Cerebellar nuclear complex (tissue), 1 donor: ENCODE results near the gene CEP295NL.
A peak's percentile ranks its signal among the peaks of the same experiment; 100 is the strongest.
"Not testable (repeated sequence)": the region's sequence is repeated elsewhere in the genome, so short reads cannot be mapped to it uniquely, and the experiment has no call there.

Experiments used
- DNase-seq, 2 experiments: peaks; one replicate each; lab custom pipeline; 2025; lab: John Stamatoyannopoulos, UW

Gene CEP295NL

GRCh38 chr17:78903101-78903779 lies at the start of gene CEP295NL:
CEP295NL (minus strand) TSS chr17:78903201; CDS start chr17:78901828, 1,373 bp downstream.
- no peak for DNase-seq

DNA sequence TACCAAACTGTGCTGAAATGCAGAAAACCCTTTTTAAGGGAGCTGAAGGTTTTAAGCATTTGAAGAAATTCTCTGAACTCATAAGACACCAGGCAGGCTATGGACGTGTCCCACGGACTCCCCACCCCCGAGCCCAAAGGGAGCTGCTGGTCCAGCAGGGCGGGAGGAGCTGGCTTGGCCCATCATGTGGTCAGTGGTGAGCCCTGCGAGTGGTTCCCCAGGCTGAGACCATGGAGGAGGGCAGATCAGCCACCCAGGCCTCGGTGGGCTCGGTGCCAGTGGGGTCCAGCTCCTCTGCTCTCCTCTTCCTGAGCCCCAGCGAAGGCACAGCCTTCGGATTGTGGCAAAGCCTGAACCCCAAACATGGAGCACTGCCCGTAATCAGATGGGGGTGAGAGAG lies 49.7 kb upstream of the CEP295NL start:
- no peak for DNase-seq

DNA sequence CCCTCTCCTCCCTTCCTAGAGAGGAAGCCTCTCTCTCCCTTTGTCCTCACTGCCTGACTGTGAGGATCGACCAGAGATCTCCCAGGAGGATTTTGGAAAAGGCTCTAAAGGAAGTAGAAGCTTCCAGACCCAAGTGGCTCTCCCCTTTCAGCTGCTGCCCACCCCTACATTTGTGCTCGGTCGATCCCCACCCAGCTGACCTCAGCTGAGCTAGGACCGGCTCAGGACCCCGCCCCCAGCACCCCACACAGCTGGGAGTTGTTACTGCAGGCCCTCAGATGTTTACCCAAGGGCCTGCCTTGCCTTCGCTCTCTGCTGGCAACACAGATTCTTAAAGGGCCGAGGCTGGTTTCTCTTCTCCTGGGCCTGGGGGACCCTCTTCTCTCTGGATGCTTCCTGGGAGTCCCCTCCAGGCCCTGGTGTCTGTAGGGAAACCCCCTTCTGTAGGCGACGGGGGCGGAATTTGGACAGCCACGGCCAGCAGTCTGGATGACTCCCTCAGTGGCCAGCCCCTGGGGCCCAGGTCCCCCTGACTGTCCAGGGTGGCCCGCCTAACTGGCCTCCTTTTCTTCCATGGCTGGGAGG lies 49.1 kb upstream of the CEP295NL start:
- DNase-seq, result no peak

- no peak for DNase-seq
Observed at GRCh38 chr17:78950870-78951269, 47.9 kb upstream of the CEP295NL start.

GRCh38 chr17:78947235-78948149 lies 44.5 kb upstream of the CEP295NL start:
- DNase-seq, result no peak

DNA sequence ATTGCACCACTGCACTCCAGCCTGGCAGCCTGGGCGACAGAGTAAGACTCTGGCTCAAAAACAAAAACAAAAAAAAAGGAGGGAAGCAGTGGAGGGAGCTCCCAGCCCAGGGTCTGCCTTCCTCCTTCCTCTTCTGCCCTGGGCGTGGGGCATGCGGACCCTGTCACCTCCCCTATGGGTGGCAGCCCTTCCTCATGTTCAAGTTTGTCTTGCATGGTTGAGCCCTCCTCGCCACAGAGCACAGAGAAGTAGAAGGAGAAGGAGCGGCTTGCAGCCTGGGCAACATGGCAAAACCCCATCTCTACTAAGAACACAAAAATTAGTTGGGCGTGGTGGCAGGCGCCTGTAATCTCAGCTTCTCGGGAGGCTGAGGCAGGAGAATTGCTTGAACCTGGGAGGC lies 43.6 kb upstream of the CEP295NL start:
- DNase-seq, result no peak

- no peak for DNase-seq
Observed at GRCh38 chr17:78946131-78946530, 43.1 kb upstream of the CEP295NL start.

GRCh38 chr17:78945455-78945854 lies 42.5 kb upstream of the CEP295NL start:
- not testable (repeated sequence) for DNase-seq

- no peak for DNase-seq
Observed at GRCh38 chr17:78944956-78945355, 42.0 kb upstream of the CEP295NL start.

DNA sequence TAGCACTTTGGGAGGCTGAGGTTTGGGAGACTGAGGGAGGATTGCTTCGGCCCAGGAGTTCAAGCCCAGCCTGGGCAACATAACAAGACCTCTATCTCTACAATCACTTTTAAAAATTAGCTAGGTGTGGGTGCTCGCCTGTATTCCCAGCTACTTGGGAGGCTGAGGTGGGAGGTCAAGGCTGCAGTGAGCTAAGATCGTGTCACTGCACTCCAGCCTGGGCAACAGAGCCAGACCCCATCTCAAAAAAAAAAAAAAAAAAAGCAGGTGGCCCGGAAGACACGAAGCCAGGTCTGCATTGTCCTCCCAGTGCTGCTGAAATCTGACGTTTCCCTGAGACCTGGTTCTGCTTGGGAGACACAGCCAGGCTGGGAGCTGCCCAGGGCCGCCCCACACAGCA lies 41.0 kb upstream of the CEP295NL start:
- DNase-seq, result no peak

DNA sequence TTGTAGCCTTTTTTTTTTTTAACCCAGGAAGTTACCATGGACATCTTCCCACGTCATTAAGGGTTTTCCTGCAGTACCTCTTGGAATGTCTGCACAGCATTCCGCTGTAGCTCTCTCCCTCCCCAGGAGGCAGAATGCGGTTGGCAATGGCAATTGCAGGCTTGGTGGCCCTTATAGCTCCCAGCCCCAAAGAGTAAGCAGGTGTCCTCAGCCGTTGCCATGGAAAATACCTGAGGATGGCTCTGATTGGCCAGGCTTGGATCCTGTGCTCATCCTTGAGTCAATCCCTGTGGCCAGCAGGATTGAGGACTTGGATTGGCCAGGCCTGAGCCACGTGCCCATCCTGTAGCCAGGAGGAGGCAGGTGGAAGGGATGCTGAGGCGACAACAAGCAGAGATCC lies 37.7 kb upstream of the CEP295NL start:
- no peak for DNase-seq

DNA sequence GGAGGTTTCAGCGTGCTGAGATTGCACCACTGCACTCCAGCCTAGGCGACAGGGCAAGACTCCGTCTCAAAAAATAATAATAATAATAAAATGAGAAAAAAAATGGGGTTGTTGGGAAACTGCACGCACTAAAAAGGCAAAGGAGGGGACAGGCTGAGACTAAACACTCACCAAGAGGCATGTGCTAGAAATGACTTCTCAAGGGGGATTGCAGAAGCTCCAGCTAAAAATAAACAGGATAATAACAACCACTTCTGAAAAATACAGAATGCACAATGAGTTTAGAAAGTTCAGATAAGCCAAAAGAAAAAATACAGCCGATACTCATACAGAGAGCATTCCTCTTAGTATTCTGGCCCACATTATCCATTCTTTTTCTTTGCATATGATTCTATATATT lies 37.3 kb upstream of the CEP295NL start:
- no peak for DNase-seq

- no peak for DNase-seq
Observed at GRCh38 chr17:78939615-78940014, 36.6 kb upstream of the CEP295NL start.

- DNase-seq, result no peak
Observed at GRCh38 chr17:78937561-78937960, 34.6 kb upstream of the CEP295NL start.

DNA sequence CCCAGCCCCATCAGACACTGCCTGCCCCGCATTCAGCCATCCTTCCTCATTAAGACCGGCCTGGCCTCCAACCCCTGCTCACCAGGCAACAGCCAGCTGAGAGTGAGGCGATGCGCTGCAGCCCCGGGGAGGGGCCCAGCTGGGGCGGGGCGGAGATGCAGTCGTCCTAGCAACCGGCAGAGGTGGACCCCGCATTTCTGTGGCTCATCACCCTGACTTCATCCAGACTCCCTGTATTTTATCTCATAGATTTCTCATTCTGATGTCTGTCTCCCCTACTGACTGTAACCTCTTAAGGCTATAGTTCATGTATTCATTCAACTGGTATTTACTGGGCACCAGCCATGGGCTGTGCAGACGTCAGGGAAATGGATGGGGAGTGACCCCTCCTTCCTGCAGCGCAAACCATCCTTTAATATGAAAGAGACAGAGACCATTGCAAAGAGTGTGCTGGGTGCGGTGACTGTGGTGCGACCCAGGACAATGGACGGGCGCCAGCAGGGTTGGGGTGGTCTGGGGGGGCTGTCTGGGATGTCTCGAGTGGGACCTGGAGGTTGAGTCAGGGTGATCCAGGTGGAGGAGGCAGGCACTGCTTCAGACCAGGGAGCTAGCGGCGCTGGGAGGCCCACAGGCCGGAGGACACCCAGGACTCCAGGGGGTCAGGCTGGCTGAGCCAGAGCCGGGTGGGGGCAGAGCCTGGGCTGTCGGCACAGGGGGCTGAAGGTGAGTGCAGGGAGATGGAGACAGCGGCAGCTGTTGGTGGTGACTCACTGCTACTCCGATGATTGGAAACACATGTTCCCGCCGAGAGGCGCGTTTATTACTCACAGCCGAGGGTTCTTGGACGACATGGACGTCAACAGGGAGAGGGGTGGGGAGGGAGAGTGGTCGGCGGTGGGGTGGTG lies 32.7 kb upstream of the CEP295NL start:
- no peak for DNase-seq

DNA sequence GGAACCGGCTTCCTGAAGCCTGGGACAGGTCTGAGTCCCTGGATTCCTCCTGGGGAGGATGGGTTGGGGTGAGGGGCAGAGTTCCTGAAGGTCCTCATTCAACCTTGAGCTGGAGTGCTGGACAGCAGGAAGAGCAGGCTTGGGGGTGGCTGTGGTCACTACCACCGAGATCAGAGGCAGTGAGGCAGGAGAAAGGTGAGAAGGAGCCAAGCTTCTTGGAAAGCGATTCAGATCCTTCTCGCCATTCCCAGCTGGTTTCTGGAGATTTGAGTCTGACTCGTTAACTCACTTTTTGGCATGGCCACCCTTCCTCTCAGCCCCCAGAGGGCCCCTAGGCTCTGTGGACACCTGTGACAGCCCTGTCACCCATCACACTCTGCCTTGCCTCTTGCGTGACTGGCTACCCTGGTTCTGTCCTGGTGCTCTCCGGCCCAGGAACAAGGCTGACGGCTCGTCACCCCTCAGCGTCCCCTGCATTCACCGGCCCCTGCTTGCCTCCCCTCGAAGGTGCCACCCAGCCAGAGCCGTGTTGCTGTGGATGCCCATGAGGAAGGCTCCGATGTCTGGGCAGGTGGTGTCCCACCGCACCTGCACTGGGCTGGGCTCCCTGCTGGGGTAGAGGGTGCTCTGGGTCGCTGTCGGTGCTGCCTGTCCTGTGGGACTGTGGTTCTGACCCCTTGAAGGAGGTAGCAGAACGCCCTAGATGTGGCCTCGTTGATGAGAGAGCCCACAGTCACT lies 31.8 kb upstream of the CEP295NL start:
- DNase-seq, result no peak

DNA sequence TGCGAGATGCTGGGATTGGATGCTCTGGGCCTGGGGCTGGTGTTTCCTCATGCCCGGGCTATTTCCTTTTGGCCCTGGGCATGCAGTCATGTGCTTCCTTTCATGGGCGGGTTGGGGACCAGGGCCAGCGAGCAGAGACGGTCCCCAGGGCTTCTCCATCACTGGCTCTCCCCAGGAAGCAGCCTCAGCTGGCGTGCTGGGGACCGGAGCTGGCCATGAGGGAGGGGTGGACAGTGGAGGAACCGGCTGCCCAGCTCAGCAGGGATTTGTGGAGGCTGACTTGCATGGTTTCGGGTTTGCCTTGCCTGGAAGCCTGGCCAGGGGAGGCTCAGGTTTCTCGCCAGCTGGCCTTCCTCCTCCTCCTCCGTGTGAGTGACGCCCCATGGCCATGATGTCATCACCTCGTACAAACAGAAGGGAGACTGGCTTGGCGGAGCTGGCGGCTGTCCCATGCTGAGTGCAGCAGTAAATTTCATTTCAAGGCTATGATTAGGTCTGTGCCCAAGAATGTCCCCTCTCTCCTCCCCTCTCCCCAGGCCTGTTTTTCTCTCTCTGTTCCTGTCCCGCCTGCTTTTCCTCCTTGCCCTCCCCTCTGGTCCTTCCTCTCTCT lies 31.1 kb upstream of the CEP295NL start:
- DNase-seq, result peak in 1 of 2 experiments; percentile 43

DNA sequence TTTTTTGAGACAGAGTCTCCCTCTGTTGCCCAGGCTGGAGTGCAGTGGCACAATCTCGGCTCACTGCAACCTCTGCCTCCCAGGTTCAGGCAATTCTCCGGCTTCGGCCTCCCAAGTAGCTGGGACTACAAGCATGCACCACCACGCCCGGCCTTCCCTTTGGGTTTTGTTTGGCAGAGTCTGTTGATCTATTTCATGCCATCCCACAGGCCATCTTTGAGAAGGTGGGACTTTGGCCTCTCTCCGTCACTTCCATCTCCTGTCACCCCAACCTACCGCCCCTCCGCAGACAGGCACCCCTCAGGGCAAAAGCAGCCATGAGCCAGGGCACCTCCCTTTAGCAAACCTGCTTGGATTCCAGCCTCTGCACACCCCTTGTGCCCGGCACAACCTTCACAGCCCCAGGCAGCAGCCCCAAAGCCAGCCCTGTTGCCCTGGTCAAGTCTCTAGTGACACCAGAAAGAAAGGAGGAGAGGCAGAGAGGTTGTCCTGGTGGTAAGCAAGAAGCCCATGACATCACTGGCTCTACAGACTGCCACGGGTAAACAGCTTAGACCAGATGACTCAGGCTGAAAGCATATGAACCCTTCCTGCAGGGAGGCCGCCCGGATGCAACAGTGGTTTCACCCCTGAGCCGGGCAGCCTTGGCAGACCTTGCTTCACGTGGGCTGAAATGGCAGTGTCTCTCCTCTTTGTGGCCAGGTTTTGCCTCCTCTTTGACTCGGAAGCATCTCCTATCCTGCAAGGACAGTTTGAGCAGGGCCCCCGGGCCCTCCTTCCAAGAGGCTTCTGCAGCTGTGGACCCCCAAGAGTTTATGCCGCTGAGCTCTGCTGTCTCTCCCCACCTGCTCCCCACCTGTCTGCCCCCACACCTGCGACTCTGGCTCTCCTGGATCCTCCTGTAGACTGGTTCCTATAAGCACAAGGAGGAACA lies 30.3 kb upstream of the CEP295NL start:
- DNase-seq, result no peak
